HG03097 (cell line): ENCODE measurements around the gene ACBD3.

ENCODE experiments used
- ATAC-seq: cut with Tn5 transposase; IDR thresholded peaks from one replicate; pipeline ENCODE4 v1.9.1; 2021; ENCODE audit not compliant: unreplicated experiment, low FRiP score

ACBD3 gene

DNA sequence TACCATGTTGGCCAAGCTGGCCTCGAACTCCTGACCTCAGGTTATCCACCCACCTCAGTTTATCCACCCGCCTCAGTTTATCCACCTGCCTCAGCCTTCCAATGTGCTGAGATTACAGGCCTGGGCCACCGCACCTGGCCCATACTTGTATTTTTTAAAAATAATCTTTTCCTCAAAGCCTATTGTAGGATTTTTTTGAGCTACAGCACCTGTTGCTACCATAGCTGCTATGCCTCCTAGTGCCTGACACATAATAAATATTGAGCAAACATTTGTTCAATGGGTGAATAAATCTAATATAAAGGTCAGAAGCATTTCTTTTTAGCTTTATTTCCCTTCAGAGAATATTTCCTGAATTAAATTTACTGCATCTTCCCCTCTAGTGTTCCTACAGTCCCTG, 15.7 kb upstream of the ACBD3 start:
- no peak for ATAC-seq

DNA sequence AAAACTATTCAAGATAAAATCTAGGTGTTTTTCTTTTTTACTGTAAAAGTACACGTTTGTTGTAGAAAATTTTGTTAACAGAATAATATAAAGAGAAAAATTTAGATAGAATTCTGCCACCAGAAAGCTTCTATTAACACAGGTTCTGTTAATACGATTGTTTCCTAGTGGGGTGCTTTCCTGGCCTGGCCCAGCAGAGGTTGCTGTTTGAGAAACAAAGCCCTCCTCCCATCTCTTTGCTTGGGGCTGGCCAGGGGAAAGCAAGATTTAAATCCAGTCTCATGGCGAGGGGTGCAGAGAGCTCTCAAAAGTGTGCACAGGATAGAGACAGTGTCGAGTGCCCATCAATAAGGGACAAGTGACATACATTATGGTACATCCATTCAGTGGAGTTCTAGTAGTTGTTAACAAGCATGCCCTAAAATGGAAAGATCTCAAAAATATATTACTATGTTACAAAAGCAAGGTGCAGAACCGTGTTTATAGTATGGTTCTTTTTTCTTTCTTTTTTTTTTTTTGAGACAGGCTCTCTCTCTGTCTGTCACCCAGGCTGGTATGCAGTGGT, 14.6 kb upstream of the ACBD3 start:
- no peak for ATAC-seq

DNA sequence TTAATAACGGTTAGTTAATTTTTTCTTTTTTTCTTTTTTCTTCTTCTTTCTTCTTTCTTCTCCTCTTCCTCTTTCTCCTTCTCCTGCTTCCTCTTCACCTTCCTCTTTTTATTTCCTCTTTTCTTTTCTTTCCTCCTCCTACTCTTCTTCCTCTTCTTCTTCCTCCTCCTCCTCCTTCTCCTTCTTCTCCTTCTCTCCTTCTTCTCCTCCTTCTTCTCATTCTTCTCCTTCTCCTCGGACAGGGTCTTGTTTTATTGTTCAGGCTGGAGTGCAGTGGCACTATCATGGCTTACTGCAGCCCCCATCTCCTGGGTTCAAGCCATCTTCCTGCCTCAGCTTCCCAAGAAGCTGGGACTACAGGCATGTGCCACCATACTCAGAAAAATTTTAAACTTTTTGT, 13.4 kb upstream of the ACBD3 start:
- ATAC-seq = no peak

DNA sequence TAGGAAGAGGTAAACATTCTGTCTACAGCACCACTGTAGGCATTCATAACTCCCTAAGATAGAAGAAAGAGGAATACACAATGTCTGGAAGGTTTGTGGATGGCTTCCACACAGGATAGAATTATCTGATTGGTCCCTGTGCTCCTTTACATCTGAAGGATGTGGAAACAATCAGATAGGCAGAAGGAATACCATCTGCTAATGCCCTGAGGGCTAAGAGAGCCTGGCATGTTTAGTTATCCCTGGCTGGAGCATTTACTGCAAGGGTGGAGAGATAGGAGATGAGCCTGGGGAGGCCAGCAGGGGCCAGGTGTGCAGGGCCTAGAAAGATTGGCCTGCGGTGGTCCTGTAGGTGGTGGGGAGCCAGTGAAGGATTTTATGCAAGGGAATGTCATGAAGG, 8.6 kb upstream of the ACBD3 start:
- ATAC-seq = no peak

DNA sequence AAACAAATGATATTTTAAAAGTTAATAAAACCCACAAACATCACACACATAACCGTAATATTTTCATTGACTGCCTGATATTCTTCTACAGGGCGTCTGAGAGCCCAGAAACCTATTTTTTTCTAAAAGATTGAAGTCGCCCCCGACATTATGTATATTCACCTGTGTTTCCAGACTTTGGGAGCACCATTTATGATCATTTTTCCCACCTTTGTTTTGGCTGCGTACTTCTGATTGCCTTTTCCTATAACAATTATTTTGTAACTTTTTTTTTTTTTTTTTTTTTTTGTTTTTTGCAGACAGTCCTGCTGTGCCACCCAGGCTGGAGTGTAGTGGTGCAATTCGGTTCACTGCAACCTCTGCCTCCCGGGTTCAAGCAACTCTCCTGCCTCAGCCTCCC, 839 bp upstream of the ACBD3 start:
- ATAC-seq = no peak

DNA sequence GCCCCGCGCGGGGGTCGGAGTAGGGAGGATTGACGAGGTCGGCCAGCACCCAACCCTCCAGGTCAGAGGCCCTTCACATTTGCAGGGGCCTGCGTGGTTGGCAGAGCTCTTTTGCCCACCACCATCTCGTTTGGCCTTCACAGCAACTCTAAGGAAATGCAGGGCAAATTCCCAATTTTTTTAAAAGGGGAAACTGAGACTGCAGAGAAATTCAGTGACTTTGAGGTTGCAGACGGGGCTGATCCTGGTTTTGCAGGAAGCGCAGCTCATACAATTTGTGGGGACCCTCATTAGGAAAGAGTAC, 430 bp upstream of the ACBD3 start:
- no peak for ATAC-seq

DNA sequence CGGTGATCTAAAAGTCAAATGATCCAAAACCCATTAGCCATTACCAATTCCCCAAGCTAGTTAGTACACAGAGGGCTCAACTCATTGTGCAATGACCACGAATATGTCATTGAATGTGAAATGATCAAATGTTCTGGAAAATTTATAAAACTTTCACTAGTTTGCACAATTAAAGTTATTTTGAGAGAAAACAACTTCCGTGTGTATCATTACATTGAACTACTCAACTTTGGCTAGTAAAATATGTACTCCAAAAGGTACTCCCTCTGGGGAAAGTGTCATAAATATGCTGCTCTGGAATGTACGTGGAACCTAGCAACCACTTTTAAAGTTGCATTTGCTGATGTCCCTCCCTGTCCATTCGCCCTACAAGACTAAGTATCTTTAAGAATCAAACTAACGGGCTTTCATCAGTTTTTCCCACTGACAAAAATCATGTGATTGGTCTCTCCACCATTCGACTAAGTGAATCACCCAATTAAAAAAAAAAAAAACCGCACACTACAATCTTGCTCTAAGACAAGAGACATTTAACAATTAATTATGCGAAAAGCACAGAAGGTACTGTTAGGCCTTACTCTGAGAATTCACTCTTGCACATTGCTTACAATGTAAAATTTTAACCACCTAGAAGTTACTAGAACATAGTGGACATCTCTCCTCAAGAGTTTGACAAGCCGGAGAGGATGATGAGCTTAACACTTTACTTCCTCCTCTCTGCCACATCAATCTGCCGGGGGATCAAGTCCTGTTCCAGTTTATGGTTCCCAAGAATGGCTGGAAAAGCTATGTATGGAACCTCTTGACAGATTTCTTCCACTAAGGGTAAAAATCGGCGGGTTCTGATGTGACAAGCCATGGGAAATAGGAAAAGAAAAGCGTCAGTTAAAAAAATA, 1.2 kb downstream of the ACBD3 start:
- no peak for ATAC-seq

DNA sequence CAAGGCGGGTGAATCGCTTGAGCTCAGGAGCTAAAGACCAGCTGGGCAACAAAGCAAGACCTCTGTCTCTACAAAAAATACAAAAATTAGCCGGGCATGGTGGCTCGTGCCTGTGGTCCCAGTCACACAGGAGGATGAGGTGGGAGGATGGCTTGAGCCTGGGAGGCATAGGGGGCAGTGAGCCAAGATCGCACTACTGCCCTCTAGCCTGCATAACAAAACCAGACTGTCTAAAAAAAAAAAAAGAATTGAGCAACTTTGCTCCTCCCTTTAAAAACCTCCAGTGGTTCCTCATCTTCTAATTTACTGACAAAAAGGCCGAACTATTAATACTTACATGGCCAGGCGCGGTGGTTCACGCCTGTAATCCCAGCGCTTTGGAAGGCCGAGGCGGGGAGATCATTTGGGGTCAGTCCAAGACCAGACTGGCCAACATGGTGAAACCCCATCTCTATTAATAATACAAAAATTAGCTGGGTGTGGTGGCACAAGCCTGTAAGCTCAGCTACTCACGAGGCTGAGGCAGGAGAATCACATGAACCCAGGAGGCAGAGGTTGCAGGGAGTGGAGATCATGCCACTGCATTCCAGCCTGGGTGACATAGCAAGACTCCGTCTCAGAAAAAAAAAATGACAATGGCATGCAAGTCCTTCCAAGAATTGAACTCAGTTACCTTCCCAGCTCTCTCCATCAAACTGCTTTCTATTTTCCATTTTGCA, 4.4 kb downstream of the ACBD3 start:
- ATAC-seq = no peak

DNA sequence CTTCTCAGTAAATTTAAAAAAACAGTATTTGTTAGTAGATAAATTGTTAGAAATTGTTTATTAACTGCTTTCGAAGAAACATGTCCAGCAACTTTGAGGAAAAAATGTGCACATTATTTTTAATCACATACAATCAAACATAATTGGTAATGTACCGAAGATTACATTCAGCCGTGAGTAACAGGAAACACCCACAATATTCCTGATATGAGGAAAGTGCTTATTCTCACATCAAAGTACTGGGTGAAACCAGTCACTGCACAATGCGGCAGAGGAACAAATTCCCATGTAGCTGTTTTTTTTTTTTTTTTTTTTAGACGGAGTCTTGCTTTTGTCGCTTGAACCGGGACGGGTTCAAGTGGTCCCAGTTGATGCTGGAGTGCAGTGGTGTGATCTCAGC, 9.7 kb downstream of the ACBD3 start:
- ATAC-seq = no peak

DNA sequence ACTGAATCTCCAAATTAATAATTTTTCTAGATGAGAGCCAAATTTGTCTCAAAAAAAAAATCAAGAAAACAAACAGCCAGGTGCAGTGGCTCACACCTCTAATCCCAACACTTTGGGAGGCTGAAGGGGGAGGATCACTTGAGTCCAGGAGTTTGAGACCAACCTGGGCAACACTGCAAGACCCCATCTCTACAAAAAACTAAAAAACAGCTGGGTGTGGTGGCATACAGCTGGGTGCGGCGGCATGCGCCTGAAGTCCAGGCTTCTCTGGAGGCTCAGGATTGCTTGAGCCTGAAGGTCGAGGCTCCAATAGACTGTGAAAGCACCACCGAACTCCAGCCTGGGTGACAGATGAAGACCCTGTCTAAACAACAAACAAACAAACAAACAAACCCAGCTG, 14.0 kb downstream of the ACBD3 start:
- ATAC-seq = no peak

DNA sequence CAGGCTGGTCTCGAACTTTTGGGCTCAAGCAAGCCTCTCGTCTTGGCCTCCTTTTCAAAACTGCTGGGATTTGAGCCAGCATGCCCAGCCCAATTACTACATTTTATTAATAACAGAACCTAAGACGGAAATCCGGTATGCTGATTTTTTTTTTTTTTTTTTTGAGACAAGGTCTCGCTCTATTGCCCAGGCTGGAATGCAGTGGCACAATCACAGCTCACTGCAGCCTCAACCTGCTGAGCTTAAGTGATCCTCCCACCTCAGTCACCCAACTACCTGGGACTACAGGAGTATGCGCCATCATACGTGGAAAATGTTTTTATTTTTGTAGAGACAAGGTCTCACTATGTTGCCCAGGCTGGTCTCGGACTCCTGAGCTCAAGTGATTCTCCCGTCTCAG, 20.2 kb downstream of the ACBD3 start:
- ATAC-seq = no peak

DNA sequence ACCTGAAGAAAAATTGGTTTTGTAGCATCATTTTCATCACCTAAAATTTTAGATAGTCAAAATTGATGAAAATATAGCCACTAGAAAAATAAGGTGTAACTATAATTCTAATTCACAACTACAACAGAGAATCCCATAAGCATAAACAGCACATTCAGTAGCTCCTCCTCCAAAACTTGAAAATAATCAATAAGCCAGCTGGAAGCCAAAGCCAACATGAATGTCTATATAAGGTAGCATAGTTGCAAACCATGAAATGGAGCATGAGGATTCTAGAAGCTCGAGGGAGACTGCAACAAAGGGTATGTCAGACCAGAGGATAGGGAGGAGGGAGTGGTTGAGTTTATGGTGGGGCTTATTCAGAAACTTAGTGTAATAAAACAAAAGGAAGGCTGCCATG, 22.4 kb downstream of the ACBD3 start:
- ATAC-seq = no peak

DNA sequence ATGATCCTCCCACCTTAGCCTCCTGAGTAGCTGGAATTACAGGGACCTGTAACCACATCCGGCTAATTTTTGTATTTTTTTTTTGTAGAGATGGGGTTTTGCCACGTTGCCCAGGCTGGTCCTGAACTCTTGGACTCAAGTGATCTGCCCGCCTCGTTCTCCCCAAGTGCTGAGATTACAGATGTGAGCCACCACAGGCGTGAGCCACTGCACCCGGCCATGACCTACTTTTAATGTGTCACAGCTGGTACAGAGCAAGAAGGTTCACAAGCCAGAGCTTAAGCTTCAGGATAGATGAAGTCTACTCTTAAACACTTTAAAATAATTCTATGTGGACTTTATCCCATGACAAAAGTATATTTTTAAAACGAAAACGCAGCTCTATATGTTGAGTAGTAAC, 23.6 kb downstream of the ACBD3 start:
- ATAC-seq = no peak

DNA sequence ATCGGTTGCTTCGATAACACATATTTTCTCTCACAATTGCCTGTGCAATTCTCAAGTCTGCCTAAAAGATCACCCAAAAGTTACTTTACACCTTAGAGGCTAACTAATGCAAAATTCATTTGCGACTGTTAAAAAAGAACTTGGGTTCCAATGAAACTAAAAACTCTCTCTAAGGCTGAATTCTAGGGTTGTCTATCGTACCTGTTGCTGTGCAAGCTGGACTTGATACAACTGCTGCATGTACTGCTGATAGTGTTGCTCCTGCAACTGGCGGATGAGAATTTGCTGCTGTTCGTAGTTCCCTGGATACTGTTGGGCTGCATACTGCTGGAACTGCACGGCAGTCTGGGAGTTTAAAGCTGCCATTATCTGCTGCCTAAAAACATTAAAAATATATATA, 27.6 kb downstream of the ACBD3 start:
- ATAC-seq = no peak

DNA sequence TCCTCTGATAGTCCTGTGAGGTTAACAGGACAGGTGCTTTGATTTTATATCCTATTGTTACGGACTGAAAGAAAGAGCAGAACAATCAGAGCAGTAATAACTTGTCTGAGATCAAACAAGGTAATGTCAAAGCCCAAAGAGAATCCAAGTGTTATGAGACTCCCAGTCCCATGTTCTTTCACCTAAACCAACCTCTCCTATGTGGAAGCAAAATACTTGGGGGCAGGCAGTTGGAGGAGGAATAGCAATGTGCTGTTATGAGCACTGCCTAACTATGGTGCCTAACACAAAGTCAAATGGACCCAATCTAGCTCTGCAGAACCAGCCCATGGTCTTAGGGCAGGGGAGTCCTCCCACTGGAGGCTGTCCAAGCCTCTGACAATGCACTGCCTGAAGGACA, 28.1 kb downstream of the ACBD3 start:
- ATAC-seq = no peak

DNA sequence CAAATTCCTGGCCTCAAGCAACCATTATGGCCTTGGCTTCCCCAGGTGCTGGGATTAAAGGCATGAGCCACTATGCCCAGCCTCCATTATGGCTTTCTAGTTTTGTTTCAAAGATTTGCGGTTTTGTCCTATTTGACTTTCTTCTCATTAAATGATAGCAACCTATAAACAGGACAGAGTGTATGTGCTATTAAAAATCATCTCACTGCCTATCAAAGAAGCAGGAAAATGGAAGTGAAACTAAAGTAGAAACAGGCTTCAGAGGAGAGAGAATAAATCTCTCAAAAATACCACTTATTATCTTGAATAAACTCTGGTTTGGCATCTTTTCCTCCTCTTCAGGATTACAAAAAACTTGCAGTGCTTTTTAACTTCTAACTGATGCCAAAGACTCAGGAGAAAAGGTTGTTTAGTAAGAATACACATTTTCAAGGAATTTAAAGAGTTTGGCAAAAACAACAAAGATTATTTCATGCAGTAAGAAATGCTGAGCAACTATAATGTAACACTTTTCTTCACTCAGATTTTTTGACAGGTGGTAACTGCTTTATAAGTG, 28.7 kb downstream of the ACBD3 start:
- no peak for ATAC-seq

DNA sequence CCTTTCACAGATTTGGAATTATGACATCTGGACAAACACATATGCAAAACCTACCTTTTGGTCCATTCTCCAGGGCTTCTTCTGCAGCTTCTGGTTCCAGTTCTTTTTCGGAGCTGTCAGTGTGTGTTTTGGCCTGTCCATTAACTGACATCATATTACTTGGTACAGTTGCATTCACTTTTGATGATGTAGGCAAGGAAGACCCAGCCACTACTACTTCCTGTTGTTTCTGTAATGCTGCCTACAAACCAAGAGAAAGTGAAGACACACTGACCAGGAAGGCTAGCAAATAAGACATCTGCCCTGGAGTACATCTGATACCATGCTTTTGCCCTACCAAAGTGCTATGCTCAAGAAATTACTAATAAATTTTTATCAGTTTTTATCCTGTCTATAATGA, 31.9 kb downstream of the ACBD3 start:
- no peak for ATAC-seq

DNA sequence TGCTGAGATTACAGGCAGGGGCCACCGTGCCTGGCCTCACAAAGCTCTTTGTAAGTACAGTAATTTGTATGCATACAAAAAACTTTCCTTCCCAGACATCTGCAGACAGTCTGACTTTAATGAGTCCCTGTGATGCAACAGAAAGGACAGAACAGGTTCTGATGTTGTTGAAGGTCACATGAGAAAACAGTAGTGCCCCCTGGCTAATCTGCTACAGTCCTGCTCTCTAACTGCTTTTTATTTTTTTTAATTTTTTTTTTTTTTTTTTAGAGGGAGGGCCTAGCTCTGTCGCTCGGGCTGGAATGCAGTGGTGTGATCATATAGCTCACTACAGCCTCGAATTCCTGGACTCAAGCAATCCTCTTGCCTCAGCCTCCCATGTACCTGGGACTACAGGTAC, 36.7 kb downstream of the ACBD3 start:
- no peak for ATAC-seq

DNA sequence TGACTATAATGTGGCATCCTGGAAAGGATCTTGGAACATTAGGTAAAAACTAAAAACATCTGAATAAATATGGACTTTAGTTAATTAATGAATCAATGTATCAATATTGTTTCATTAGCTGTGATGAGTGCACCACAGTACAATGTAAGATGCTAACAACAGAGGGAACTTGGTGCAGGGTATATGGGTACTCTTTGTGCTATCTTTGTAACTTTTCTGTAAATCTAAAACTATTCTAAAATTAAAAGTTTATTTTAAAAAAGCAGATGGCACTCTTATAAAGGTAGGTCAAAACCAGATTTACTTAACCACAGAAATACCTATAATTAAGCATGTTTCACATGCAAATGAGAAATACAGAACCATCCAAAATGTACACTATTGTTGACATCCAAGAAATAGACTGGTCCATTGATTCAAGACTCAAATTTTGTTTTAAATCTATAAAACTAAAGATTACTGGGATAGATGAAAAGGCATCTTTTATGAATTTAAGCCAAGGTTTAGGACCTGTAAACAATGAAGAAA, 38.4 kb downstream of the ACBD3 start:
- ATAC-seq = no peak

DNA sequence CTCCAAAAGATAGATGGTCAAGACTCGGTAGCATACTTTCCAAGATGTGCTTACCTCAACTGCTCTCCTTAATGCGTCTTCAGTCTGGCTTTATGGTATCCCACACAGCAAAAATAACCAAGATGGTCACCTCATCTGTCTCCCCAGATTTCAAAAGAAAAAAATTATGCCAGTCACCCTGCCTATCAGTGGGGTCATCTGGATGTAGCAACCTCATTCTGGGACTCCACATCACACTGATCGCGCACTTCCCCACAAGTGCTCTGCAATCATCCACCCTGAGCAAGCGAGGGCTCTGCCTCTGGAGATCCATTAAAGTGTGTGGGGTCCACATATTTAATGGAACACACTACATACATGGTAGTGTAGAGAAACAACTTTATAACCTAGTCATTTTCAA, 42.5 kb downstream of the ACBD3 start:
- no peak for ATAC-seq

DNA sequence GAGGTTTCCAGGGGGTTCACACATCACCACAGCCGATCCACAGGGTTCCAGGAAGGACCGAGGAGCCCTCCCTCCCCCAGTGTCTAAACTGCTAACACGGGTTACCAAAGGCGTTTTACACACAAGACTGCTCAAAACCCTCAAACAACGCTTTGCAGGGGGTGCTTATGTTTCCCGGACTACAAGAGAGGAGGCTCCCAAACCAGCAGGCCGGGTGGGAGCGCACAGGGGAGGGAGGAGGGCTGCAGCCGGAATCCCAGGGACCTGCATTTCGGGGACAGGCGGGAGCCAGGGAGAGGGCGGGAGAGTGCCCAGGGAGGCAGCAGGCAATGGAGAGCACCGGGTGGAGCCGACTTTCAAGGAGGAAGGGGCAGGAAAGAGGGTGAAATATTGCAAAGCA, 50.8 kb downstream of the ACBD3 start:
- no peak for ATAC-seq
